SK-N-SH treated with all-trans-retinoic acid at 6 μM for 48 hours (cell line): ENCODE data around the gene OR10A5.

Source experiments
- ARNTL ChIP-seq: fragments of 450-650 bp; formaldehyde crosslinking; IDR thresholded peaks from 2 replicates; pipeline ENCODE4 v1.5.0; 2020; ENCODE audit warnings: low read depth, mild to moderate bottlenecking, moderate library complexity, borderline replicate concordance
- CSDC2 ChIP-seq: fragments of 250-450 bp; sonication (Bioruptor Pico); IDR thresholded peaks from 2 replicates; pipeline ENCODE4 v1.5.0; 2020; ENCODE audit warnings: mild to moderate bottlenecking, moderate library complexity
- PATZ1 ChIP-seq: fragments of 250-450 bp; sonication (Bioruptor Pico); IDR thresholded peaks from 2 replicates; pipeline ENCODE4 v1.8.0; 2020; ENCODE audit warnings: mild to moderate bottlenecking, moderate library complexity, borderline replicate concordance
- POU6F1 ChIP-seq: fragments of 250-450 bp; sonication (Bioruptor Pico); IDR thresholded peaks from 2 replicates; pipeline ENCODE4 v1.8.0; 2021; ENCODE audit warnings: low read depth, mild to moderate bottlenecking, moderate library complexity, borderline replicate concordance
- RARB ChIP-seq: fragments of 250-450 bp; sonication (Bioruptor Pico); IDR thresholded peaks from 2 replicates; pipeline ENCODE4 v1.8.0; 2021; ENCODE audit warnings: mild to moderate bottlenecking, moderate library complexity
- ZNF70 ChIP-seq: fragments of 450-650 bp; formaldehyde crosslinking; IDR thresholded peaks from 2 replicates; pipeline ENCODE4 v1.5.0; 2020; ENCODE audit warnings: mild to moderate bottlenecking, moderate library complexity

GRCh38 chr11:6864438-6864837 is 19.0 kb downstream of the OR10A5 start:
- TF ChIP-seq RARB (CRISPR knock-in tag) (no peak), CSDC2 (CRISPR knock-in tag) (no peak), ARNTL (CRISPR knock-in tag) (no peak), PATZ1 (CRISPR knock-in tag) (no peak), ZNF70 (no peak), POU6F1 (CRISPR knock-in tag) (no peak)
